KBM-7 (cell line): Measurements from ENCODE around the gene SNAP25.

Source experiments
- DNase-seq: peaks from one replicate; pipeline ENCODE4 v3.0.0-alpha.2; 2015
- in situ Hi-C: fragments of 300-500 bp; cut with MboI; formaldehyde crosslinking; loops from 2 replicates; pipeline ENCODE4 v1.14.3; 2020; ENCODE audit warnings: low sequenced_read_pairs, low pct_unique_long_range_greater_than_20kb, mixed read lengths

SNAP25 gene

DNA sequence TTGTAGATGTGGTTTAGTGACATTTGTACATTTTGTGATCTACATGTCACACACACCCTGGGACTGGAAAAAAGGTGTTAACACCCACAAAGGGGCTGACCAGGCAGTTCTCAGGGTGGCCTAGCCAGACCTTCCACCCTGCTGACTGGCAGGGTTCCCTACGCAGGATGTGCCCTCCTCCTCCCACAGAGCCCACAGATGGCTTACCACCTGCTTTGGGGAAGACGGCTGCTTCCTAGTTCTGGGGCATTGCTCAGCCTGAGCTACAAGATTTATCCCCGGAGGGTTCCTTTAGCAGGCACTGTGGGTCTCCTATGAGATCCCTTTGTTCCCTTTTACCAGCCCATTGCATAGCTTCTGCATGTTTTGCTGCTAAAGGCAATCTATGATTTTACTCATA, 35.1 kb downstream of the SNAP25 start:
- in situ Hi-C loops = no loop called here
- DNase-seq = no peak

GRCh38 chr20:10255846-10256245, 37.2 kb downstream of the SNAP25 start:
- DNase-seq = no peak
- in situ Hi-C loops = no loop called here

GRCh38 chr20:10259166-10259565, 40.5 kb downstream of the SNAP25 start:
- no peak for DNase-seq
- in situ Hi-C loops = no loop called here

DNA sequence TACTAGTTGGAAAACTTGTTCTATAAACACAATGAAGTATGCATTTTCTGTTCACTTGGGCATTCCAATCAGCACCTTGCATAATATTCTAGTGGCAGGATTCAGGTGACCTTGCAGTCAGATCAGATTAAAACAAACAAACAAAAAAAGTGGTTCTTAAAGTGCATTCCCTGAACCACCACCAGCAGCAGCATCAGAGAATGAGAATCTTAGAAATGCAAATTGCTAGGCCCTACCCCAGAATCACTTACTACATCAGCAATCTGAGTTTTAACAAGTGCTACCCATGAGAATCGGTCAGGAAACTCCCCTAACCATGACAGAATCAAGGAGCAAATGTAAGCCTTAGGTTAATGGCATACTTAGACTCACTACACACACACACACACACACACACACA, 41.7 kb downstream of the SNAP25 start:
- in situ Hi-C loops = no loop called here
- DNase-seq = no peak

GRCh38 chr20:10261702-10262101, 43.1 kb downstream of the SNAP25 start:
- DNase-seq = no peak
- in situ Hi-C loops = no loop called here

DNA sequence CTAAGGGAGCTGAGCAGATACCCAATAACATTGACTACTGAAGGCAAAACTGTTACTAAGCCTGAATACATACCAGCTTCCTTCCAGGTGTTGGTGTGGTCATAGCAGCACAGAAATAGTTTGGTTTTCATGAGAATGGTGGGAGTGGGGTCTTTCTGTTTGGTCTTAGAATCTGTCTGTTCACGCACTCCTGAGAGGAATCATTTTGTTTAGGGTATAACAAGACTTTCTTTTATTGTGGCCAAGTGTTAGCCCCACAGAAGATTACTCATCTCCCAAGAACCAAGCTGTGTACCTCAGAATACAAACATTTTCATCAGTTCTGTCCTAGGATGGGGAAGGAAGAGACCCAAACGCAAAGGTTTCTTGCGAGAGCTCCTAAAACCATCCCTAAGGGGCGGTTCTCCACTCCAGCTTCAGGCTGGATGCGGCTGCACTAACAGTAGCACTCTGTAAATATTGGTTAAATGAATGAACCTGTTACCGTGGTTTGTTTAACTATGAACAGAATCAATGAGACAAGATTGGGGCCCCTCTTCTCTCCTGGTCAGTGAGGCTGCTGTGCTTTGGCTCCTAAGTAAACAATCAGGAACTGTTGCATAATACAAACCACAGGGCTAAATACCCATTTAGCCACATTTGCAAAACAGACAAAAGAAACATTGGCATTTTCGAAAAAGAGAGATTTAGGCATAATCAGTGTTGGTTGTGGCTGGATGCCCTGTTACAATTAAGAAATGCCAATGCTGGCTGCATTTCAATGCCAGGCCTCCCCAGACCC, 44.9 kb downstream of the SNAP25 start:
- DNase-seq = no peak
- in situ Hi-C loops = no loop called here

GRCh38 chr20:10264166-10264558, 45.5 kb downstream of the SNAP25 start:
- DNase-seq = no peak
- in situ Hi-C loops = no loop called here

- in situ Hi-C loops = no loop called here
- no peak for DNase-seq
Observed at GRCh38 chr20:10268636-10269035, 50.0 kb downstream of the SNAP25 start.

DNA sequence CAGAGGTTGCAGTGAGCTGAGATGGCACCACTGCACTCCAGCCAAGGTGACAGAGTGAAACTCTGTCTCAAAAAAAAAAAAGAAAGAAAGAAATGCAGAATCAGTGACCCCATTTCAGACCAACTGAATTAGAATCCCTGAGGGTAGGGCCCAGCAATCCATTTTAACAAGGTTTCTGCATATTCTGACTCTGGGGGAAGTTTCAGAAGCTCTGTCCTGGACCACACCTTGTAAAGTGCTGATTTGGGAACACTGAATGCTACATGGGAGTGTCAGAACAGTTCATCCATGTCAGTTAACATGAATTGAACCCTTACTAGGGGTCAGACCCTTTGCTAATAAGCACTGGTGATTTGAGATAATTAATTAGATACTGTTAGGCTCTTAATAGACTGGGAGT, 52.0 kb downstream of the SNAP25 start:
- in situ Hi-C loops = no loop called here
- DNase-seq = no peak

DNA sequence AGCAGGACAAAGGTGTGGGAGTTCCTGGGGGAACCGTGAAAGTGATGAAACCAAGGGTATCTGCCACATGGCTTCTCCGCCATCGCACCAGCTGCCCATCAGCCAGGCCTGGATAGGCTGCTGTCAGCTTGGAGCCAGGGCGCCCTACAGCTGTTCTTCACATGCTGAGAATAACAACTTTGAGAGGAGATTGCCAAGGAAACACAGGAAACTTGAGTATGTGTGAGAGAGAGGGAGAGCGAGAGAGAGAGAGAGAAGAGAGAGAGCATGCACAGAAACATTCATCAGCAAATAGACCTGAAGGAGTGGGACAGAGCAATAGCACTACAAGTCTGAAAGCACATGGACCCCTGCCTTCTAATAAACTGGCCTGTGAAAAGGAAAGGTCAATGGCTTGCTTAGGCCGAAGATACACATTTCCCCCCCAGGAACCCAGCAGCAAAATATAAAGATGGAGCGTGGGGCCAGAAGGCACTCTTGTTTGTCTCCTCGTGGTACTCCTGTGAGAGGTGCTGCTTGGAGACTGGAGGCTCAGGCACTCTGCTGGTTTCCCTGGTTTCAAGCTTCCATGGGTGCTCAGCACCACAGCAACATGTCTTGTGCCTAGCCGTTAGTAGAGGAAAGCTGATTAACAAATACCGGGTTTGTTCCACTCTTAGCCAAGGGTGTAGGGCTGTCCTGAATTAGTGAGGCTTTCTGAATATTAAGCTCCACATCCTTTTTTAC, 53.0 kb downstream of the SNAP25 start:
- in situ Hi-C loops = no loop called here
- DNase-seq = no peak

DNA sequence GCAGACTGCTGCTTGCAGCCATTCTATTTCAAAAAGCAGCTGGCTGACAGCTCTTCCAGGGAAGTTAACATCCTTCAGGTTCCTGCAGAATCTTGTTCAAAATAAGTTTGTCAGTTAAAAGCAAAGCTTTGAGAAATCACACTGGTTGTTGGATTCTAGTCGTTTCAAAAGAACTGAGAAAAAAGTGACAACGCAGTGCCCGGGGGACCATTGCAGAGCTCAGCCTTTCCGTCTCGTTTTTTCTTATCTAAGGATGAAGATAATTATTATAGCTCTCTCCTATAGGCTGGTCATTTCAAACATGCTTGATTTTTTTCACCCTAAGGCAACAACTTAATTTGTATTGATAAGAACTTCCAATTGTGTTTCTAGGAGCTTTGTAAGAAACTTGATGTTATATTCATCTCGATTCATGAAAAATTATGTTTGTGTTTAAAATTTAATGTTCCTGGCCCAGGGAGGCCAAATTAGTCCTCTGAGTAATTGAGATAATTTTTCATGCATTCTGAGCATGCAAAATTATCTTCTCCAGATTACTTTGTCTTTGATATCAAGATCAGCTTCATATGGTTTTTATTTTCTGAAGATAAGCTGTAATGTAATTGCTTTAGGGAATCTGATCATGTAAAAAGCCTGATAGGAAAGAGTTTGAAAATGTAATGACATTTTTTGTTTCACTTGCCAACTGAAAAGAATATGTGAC, 58.4 kb downstream of the SNAP25 start:
- in situ Hi-C loops = no loop called here
- DNase-seq = no peak

DNA sequence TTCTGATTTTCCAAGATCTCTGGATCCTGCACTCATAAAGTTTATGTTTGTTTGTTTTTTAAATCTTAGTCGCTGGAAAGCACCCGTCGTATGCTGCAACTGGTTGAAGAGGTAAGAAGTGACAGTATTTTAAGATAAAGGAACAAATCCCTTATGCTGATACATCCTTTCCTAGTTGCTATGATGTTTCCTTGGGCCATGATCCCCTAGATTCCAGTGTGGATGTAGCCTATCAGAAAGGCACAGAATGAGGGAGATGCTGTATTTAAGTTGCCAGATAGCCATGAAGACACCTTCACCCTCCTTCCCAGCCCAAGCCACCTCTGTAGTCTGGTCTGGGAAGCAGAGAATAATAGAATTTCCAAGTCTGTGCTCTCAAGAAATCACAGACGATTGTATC, 59.0 kb downstream of the SNAP25 start:
- in situ Hi-C loops = no loop called here
- no peak for DNase-seq

GRCh38 chr20:10278412-10278811, 59.8 kb downstream of the SNAP25 start:
- DNase-seq = no peak
- in situ Hi-C loops = no loop called here

GRCh38 chr20:10280018-10280908, 61.6 kb downstream of the SNAP25 start:
- DNase-seq = no peak
- in situ Hi-C loops = no loop called here

GRCh38 chr20:10281911-10282310, 63.3 kb downstream of the SNAP25 start:
- in situ Hi-C loops = no loop called here
- no peak for DNase-seq

GRCh38 chr20:10282979-10283456, 64.4 kb downstream of the SNAP25 start:
- no peak for DNase-seq
- in situ Hi-C loops = no loop called here

- in situ Hi-C loops = no loop called here
- no peak for DNase-seq
Observed at GRCh38 chr20:10286356-10286755, 67.7 kb downstream of the SNAP25 start.

GRCh38 chr20:10288421-10288820, 69.8 kb downstream of the SNAP25 start:
- no peak for DNase-seq
- in situ Hi-C loops = no loop called here

DNA sequence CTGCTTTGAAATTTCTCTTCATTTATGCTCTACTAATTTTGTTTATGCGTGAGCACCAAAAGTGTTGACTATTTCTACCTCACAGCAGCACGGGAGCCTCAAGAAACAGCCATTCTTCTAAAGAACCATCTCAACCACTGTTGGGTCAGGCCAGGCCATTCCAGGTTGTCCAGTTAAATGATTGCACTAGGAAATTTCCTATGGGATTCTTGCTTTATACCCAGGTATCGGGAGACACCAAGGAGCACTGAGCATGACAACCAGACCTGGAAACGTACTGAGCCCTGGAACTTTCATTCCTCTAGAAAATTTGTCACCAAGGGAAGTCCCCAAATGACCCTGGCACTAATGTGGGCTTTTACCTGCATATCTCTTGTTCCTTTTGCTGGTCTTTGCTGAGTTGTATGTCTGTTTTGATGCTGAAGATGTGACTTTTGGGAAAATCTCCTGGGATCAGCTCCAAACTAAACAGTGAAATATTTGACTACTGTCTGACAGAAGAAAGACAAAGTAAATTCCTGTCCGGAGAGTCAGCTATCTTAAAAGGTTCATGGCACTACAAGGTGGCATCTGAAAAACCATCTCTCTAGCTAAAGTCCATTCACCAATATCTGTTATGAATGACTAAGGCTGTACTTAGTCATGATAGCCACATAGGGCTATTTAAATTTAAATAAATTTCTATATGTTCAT, 70.5 kb downstream of the SNAP25 start:
- in situ Hi-C loops = no loop called here
- DNase-seq = no peak
